GM12874 (cell line): Measurements from ENCODE around the gene GPD2.

Experiments used
- CTCF ChIP-seq: IDR thresholded peaks from 2 replicates; pipeline ENCODE4 v1.5.1; 2011; ENCODE audit warnings: low read depth, mild to moderate bottlenecking, control low read depth, low read length, moderate library complexity; ENCODE audit not compliant: insufficient read depth

GPD2 gene

GRCh38 chr2:156561326-156561725 is 125.1 kb downstream of the GPD2 start:
- no peak for TF ChIP-seq CTCF

- TF ChIP-seq CTCF: no peak
Measured at GRCh38 chr2:156562124-156562523, 125.9 kb downstream of the GPD2 start.

GRCh38 chr2:156563994-156564753 is 128.0 kb downstream of the GPD2 start:
- TF ChIP-seq CTCF: no peak

GRCh38 chr2:156565066-156565710 is 129.0 kb downstream of the GPD2 start:
- TF ChIP-seq CTCF: no peak

GRCh38 chr2:156573710-156574109 is 137.5 kb downstream of the GPD2 start:
- TF ChIP-seq CTCF: no peak

- no peak for TF ChIP-seq CTCF
Measured at GRCh38 chr2:156574112-156574511, 137.9 kb downstream of the GPD2 start.

GRCh38 chr2:156576005-156576404 is 139.8 kb downstream of the GPD2 start:
- TF ChIP-seq CTCF: no peak
